Heart left ventricle (tissue), 16 donors: ENCODE measurements around the gene ARIH2. TPM values are rescaled to one million over a fixed set of nuclear protein-coding genes. Genes with fewer than 3 reads are reported as not detected.
A peak's percentile ranks its signal among the peaks of the same experiment; 100 is the strongest.

Experiments used
- ATAC-seq, 4 donors: fragments of 200-7000 bp; cut with Tn5 transposase; one replicate each; pipeline ENCODE4 v1.9.1; 2020 to 2022; ENCODE audit warnings: moderate library complexity in 4 of 4, mild to moderate bottlenecking in 3 of 4, moderate number of reproducible peaks in 1 of 4
- DNase-seq, 5 donors: peaks; one replicate each; pipeline ENCODE4 v3.0.0-alpha.2; 2020
- H3K27ac ChIP-seq, 12 donors: fragments of 200-600 bp; sonication (generic) in 4 of 12; one replicate each; pipeline versions ENCODE4 v1.5.0 to v1.8.0; 2016 to 2022; ENCODE audit warnings: mild to moderate bottlenecking in 2 of 12
- H3K27me3 ChIP-seq, 9 donors: fragments of 200-600 bp; sonication (generic) in 2 of 9; one replicate each; pipeline versions ENCODE4 v1.5.1 to v1.8.0; 2016 to 2022; ENCODE audit warnings: mild to moderate bottlenecking in 3 of 9
- H3K36me3 ChIP-seq, 9 donors: fragments of 200-600 bp; sonication (generic) in 2 of 9; one replicate each; pipeline versions ENCODE4 v1.5.0 to v1.8.0; 2018 to 2022; ENCODE audit warnings: mild to moderate bottlenecking in 2 of 9
- H3K4me1 ChIP-seq, 12 donors: fragments of 200-600 bp; sonication (generic) in 4 of 12; one replicate each; pipeline versions ENCODE4 v1.5.0 to v1.8.0; 2016 to 2022; ENCODE audit warnings: mild to moderate bottlenecking in 3 of 12
- H3K4me3 ChIP-seq, 12 donors: fragments of 200-600 bp; sonication (generic) in 4 of 12; one replicate each; pipeline versions ENCODE4 v1.5.0 to v1.8.0; 2017 to 2022; ENCODE audit warnings: mild to moderate bottlenecking in 9 of 12, moderate library complexity in 4 of 12
- H3K9me3 ChIP-seq, 12 donors: fragments of 200-600 bp; sonication (generic) in 4 of 12; one replicate each; pipeline versions ENCODE4 v1.5.0 to v1.8.0; 2016 to 2022; ENCODE audit warnings: mild to moderate bottlenecking in 1 of 12
- POLR2A ChIP-seq, 2 donors: fragments of 450-650 bp; IDR thresholded peaks; one replicate each; pipeline ENCODE4 v1.6.1; 2017; ENCODE audit warnings: antibody characterized with exemption in 2 of 2, mild to moderate bottlenecking in 2 of 2, moderate library complexity in 2 of 2
- WGBS, 4 donors: extraction: QIAGEN DNeasy Blood & Tissue Kit in 2 of 4; methylation state at CpG; one replicate each; pipeline versions ENCODE4 v1.1.5 to v1.1.7; 2013 to 2018; 5-methylcytosine and 5-hydroxymethylcytosine counted together
- intact Hi-C, 10 donors: fragments of 100-400 bp; cut with DNase I; formaldehyde crosslinking; loops; one replicate each; pipeline versions ENCODE4 v1.11.1 to v1.14.2; 2022
- microRNA counts, 2 donors: library from miRNA; unstranded; fragments of <30 nt; microRNA quantifications; one replicate each; lab custom pipeline; 2016
- microRNA-seq, 4 donors: library from miRNA; unstranded; fragments of <30 nt; microRNA quantifications; one replicate each; pipeline versions ENCODE4 to v1.2.0, GENCODE V29; 2017 to 2020
- polyA plus RNA-seq, 2 donors: library from polyadenylated mRNA; stranded (reverse); fragments of 200-250 nt; gene quantifications; one replicate each; pipeline ENCODE4 v1.2.3, GENCODE V29; 2013
- total RNA-seq, 9 donors: library from RNA; depleted of rRNA in 2 of 9; stranded (reverse); fragments of >200 nt in 2 of 9; fragmentation: NEBNext Ultra II Directional in 3 of 9; extraction: Animal tissue kit (Norgen Biotek cat#: 25700) in 3 of 9; gene quantifications; one replicate each; pipeline versions ENCODE4 v1.1.0 to v1.2.4, GENCODE V29; 2016 to 2023
- TF ChIP-seq, protein P1 (sequence below), 12 donors: fragments of 200-600 bp; sonication (generic) in 4 of 12; IDR thresholded peaks; one replicate each; pipeline versions ENCODE4 v1.5.0 to v1.8.0; 2018 to 2022; ENCODE audit warnings: antibody characterized with exemption in 12 of 12, mild to moderate bottlenecking in 5 of 12
- donor health status: ischemic (EF 13 %, LVEDD 7.1; RV severe dilation, severe dysfunction).
- donor health status: healthy with polysubstance abuse.
- donor health status: DM: no; HTN: yes; CAD: no.
- donor health status: DM: no; HTN: no; CAD: no.
- donor health status: ischemic (EF 25% LVEDD 6.9; RV normal size, moderate dysfunction).
- donor health status: ischemic (EF 25% LVEDD 5.7; RV mildly dilated, moderate dysfunction).
- donor health status: healthy.
- donor health status: DM: yes; HTN: yes; CAD: no.
- donor health status: ischemic (EF 35%, LVEDD 5.7; RV mildly dilated, moderate dysfunction).
- donor health status: nonischemic (EF 11% LVEDD 7.7; RV severe dilation, severe dysfunction).
- donor health status: DM: yes; HTN: yes; CAD: no.
- donor health status: PGD.
- donor health status: ischemic (EF 29% LVEDD 5.4; RV normal size, mild dysfunction).
- donor health status: nonischemic (EF 23%, LVEDD 6.1; RV moderate dilation, normal function).

Gene ARIH2
- total and polyA plus RNA-seq, 11 donors, result 77.6 to 223 (median 126) TPM

DNA sequence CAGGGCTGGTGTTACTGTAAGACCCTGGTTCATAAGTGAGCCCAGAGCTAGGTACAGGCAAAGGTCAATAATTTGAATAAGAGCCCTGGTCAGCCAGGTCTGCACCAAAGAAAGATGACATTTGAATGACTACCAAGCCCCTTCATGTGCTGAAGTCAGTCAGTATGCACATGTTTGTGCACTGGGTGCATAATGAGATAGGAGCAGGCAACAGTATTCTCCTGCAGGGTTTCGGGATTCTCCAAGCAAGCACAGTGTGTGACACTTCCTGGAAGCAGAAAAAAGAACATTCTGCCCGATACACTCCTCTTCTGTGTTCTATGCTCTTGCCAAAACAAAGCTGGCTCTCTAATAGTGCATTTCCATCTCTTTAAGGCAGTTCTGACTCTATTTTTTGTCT lies 116.0 kb downstream of the ARIH2 start:
- ATAC-seq, result no peak
- 90 to 94% (median 93%) methylated on average over 2 of the region's 2 CpGs for WGBS, 4 donors
- Histone ChIP-seq H3K9me3 (no peaks in the 10 kb centered on the region), H3K27ac (peak overlapping the region in 1 of 12 donors; percentile 7), H3K4me3 (no peak overlapping the region), H3K36me3 (peaks cover 3 to 99% (median 96%) of the 10 kb centered on the region in 9 donors), H3K4me1 (peaks cover 0 to 11% (median under 1%) of the 10 kb centered on the region in 12 donors), H3K27me3 (no peaks in the 10 kb centered on the region)
- TF ChIP-seq POLR2A (IDR thresholded peaks at IDR 0.05), result no peak
- TF ChIP-seq, protein P1, sequence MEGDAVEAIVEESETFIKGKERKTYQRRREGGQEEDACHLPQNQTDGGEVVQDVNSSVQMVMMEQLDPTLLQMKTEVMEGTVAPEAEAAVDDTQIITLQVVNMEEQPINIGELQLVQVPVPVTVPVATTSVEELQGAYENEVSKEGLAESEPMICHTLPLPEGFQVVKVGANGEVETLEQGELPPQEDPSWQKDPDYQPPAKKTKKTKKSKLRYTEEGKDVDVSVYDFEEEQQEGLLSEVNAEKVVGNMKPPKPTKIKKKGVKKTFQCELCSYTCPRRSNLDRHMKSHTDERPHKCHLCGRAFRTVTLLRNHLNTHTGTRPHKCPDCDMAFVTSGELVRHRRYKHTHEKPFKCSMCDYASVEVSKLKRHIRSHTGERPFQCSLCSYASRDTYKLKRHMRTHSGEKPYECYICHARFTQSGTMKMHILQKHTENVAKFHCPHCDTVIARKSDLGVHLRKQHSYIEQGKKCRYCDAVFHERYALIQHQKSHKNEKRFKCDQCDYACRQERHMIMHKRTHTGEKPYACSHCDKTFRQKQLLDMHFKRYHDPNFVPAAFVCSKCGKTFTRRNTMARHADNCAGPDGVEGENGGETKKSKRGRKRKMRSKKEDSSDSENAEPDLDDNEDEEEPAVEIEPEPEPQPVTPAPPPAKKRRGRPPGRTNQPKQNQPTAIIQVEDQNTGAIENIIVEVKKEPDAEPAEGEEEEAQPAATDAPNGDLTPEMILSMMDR (IDR thresholded peaks at IDR 0.05), result no peak
- no peak for DNase-seq
- intact Hi-C loops, result no loop called here

DNA sequence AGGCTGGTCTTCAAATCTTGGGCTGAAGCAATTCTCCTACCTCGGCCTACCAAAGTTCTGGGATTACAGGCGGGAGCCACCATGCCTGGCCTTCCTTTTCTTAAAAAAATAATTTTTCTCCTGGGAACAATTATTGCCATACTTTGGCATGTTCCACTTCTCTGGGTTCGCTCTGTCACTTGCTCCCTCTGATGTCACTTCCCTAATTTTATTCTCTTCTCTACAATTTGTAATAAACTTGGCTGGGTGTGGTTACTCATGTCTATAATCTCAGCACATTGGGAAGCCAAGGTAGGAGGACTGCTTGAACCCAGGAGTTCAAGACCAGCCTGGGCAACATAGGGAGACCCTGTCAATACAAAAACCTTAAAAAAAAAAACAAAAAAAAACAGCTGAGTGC lies 116.6 kb downstream of the ARIH2 start:
- DNase-seq (no peak), ATAC-seq (no peak)
- Histone ChIP-seq H3K27me3 (no peaks in the 10 kb centered on the region), H3K27ac (peak overlapping the region in 1 of 12 donors; percentile 7), H3K4me3 (no peak overlapping the region), H3K36me3 (peaks cover 3 to 99% (median 94%) of the 10 kb centered on the region in 9 donors), H3K9me3 (no peaks in the 10 kb centered on the region), H3K4me1 (peaks cover 0 to 10% (median 0%) of the 10 kb centered on the region in 12 donors)
- intact Hi-C loops, result no loop called here
- no peak for TF ChIP-seq POLR2A (IDR thresholded peaks at IDR 0.05)
- TF ChIP-seq, protein P1 (IDR thresholded peaks at IDR 0.05), result no peak
- WGBS, 4 donors, result 85 to 95% (median 93%) methylated on average over 3 of the region's 3 CpGs

MicroRNAs within 50 kb of the gene (microRNA counts, 767-probe panel; counts per million panel counts)
- microRNA hsa-miR-191-5p (lab: Ali Mortazavi, UCI), result 5,017 to 5,181 counts per million in 2 donors
- 71.6 to 573 counts per million in 2 donors for microRNA hsa-miR-425-5p (lab: Ali Mortazavi, UCI)

Small RNAs within 50 kb of the gene (microRNA-seq; reads per million reads assigned to microRNA genes)
- gene MIR191 (2,538 to 8,988 (median 5,805) reads per million in 4 donors), gene MIR425 (810 to 1,044 (median 895) reads per million in 4 donors)

Other genes with a start within 250 kb of the ARIH2 start
- 10 to 100 TPM in 7 of 9 donors, 1 to 10 TPM in 2; 9.8 to 47.6 (median 14.7) TPM for gene NCKIPSD, start 232.9 kb upstream of the ARIH2 start, total RNA-seq
- 10 to 100 TPM; 11.5 to 16.9 TPM for gene NCKIPSD, start 232.9 kb upstream of the ARIH2 start, polyA plus RNA-seq
- gene IP6K2, start 201.6 kb upstream of the ARIH2 start, total RNA-seq, result 10 to 100 TPM; 14.1 to 35.5 (median 25.6) TPM
- 10 to 100 TPM; 33.4 to 42.7 TPM for gene IP6K2, start 201.6 kb upstream of the ARIH2 start, polyA plus RNA-seq
- gene PRKAR2A, start 71.0 kb upstream of the ARIH2 start, total RNA-seq, result 10 to 100 TPM; 33.2 to 71.6 (median 44.9) TPM
- gene PRKAR2A, start 71.0 kb upstream of the ARIH2 start, polyA plus RNA-seq, result 10 to 100 TPM; 10.6 to 35.8 TPM
- gene SLC25A20, start 20.0 kb upstream of the ARIH2 start, total RNA-seq, result 100 to 1,000 TPM in 2 of 9 donors, 10 to 100 TPM in 7; 44.6 to 176 (median 69.5) TPM
- gene SLC25A20, start 20.0 kb upstream of the ARIH2 start, polyA plus RNA-seq, result 10 to 100 TPM; 50.5 to 65.7 TPM
- 10 to 100 TPM; 22.1 to 42.7 (median 34.0) TPM for gene P4HTM, start 71.4 kb downstream of the ARIH2 start, total RNA-seq
- 10 to 100 TPM; 19.0 to 27.0 TPM for gene P4HTM, start 71.4 kb downstream of the ARIH2 start, polyA plus RNA-seq
- gene WDR6, start 88.5 kb downstream of the ARIH2 start, total RNA-seq, result 10 to 100 TPM; 56.2 to 91.2 (median 80.7) TPM
- 10 to 100 TPM; 68.9 to 73.6 TPM for gene WDR6, start 88.5 kb downstream of the ARIH2 start, polyA plus RNA-seq
- 10 to 100 TPM in 8 of 9 donors, 1 to 10 TPM in 1; 8.1 to 24.7 (median 14.9) TPM for gene DALRD3, start 99.7 kb downstream of the ARIH2 start, total RNA-seq
- 10 to 100 TPM in 1 of 2 donors, 1 to 10 TPM in 1; 6.8 to 13.3 TPM for gene DALRD3, start 99.7 kb downstream of the ARIH2 start, polyA plus RNA-seq
- gene NDUFAF3, start 103.3 kb downstream of the ARIH2 start, total RNA-seq, result 100 to 1,000 TPM; 140 to 308 (median 160) TPM
- 100 to 1,000 TPM; 119 to 273 TPM for gene NDUFAF3, start 103.3 kb downstream of the ARIH2 start, polyA plus RNA-seq
- 10 to 100 TPM; 43.9 to 87.8 (median 55.4) TPM for gene IMPDH2, start 110.6 kb downstream of the ARIH2 start, total RNA-seq
- 100 to 1,000 TPM in 1 of 2 donors, 10 to 100 TPM in 1; 35.9 to 116 TPM for gene IMPDH2, start 110.6 kb downstream of the ARIH2 start, polyA plus RNA-seq
- gene QRICH1, start 175.2 kb downstream of the ARIH2 start, total RNA-seq, result 10 to 100 TPM; 44.6 to 91.6 (median 55.5) TPM
- 10 to 100 TPM; 20.0 to 31.2 TPM for gene QRICH1, start 175.2 kb downstream of the ARIH2 start, polyA plus RNA-seq
- gene QARS1, start 185.9 kb downstream of the ARIH2 start, total RNA-seq, result 100 to 1,000 TPM; 145 to 221 (median 194) TPM
- 100 to 1,000 TPM; 177 to 197 TPM for gene QARS1, start 185.9 kb downstream of the ARIH2 start, polyA plus RNA-seq
- 10 to 100 TPM; 47.9 to 90.3 (median 63.1) TPM for gene USP19, start 202.0 kb downstream of the ARIH2 start, total RNA-seq
- 10 to 100 TPM; 19.2 to 34.7 TPM for gene USP19, start 202.0 kb downstream of the ARIH2 start, polyA plus RNA-seq
- gene LAMB2, start 214.2 kb downstream of the ARIH2 start, total RNA-seq, result 1,000 to 10,000 TPM in 2 of 9 donors, 100 to 1,000 TPM in 7; 488 to 1,265 (median 769) TPM
- 100 to 1,000 TPM; 290 to 836 TPM for gene LAMB2, start 214.2 kb downstream of the ARIH2 start, polyA plus RNA-seq
- 10 to 100 TPM in 7 of 9 donors, 1 to 10 TPM in 2; 9.7 to 24.0 (median 14.6) TPM for gene CCDC71, start 247.5 kb downstream of the ARIH2 start, total RNA-seq
- 10 to 100 TPM in 1 of 2 donors, 1 to 10 TPM in 1; 9.8 to 17.7 TPM for gene CCDC71, start 247.5 kb downstream of the ARIH2 start, polyA plus RNA-seq